Measurements from ENCODE around the gene RNLS. TPM values are rescaled to one million over a fixed set of nuclear protein-coding genes. Genes with fewer than 3 reads are reported as not detected.

The RNLS gene
- total and polyA plus RNA-seq, 2 of the 4 experiments (the other 2 are of a cell fraction), result 4.5 to 7.0 TPM

GRCh38 chr10:88366772-88367171 lies 216.3 kb downstream of the RNLS start:
- no peak for TF ChIP-seq POLR2A (IDR thresholded peaks at IDR 0.05; ENCODE audit: low read depth, low read length)
- no peak for TF ChIP-seq SMC3 (IDR thresholded peaks at IDR 0.05; ENCODE audit: low read depth, low read length)
- WGBS, 2 experiments (ENCODE audit: extremely low coverage in 2 of 2, insufficient read length in 1 of 2), result no CpG with 5 or more reads among the region's 2 CpGs
- Histone ChIP-seq H3K79me1 (ENCODE audit: low read depth in 1 of 2, low read length in 2 of 2) (no peaks in the 10 kb centered on the region), H3K56ac (ENCODE audit: extremely low read depth, insufficient read depth, low read length) (no peak overlapping the region), H3K27ac (ENCODE audit: insufficient read depth, low read length) (no peak overlapping the region), H4K8ac (ENCODE audit: low read depth in 2 of 2, low read length in 2 of 2) (no peak overlapping the region), H4K91ac (ENCODE audit: insufficient read depth, low read depth, low read length) (no peak overlapping the region), H3K9ac (ENCODE audit: low read depth, low read length) (no peak overlapping the region), H4K20me1 (ENCODE audit: insufficient read depth, low read length) (no peaks in the 10 kb centered on the region), H3K36me3 (ENCODE audit: control insufficient read depth, insufficient read depth, low read length) (no peaks in the 10 kb centered on the region), H3K9me1 (ENCODE audit: insufficient read depth, low read length) (no peaks in the 10 kb centered on the region), H2AFZ (replicated peaks; ENCODE audit: low read length, poor library complexity) (no peak overlapping the region), H2BK15ac (ENCODE audit: low read depth, low read length) (no peak overlapping the region), H2BK120ac (ENCODE audit: low read depth, low read length) (no peak overlapping the region), H3K4ac (ENCODE audit: low read depth, low read length) (no peak overlapping the region), H4K5ac (ENCODE audit: low read depth, low read length) (no peak overlapping the region), H3K18ac (ENCODE audit: low read depth, low read length) (no peak overlapping the region), H3K27me3 (ENCODE audit: control insufficient read depth, insufficient read depth, low read length) (no peaks in the 10 kb centered on the region), H3K9me3 (ENCODE audit: control insufficient read depth, insufficient read depth, low read length) (no peaks in the 10 kb centered on the region), H2BK20ac (ENCODE audit: low read depth, low read length) (no peak overlapping the region), H2BK5ac (ENCODE audit: low read depth, low read length, poor library complexity, severe bottlenecking) (no peak overlapping the region), H2AK5ac (ENCODE audit: low read depth, low read length) (no peak overlapping the region), H2AK9ac (replicated peaks; ENCODE audit: low read depth, low read length, poor library complexity) (no peak overlapping the region), H3K4me1 (ENCODE audit: control insufficient read depth, insufficient read depth, low read length) (no peaks in the 10 kb centered on the region), H3K23ac (ENCODE audit: low read depth, low read length) (no peak overlapping the region), H3K14ac (replicated peaks; ENCODE audit: low read depth, low read length) (no peak overlapping the region), H3K4me2 (ENCODE audit: low read depth, low read length) (no peak overlapping the region), H3K4me3 (ENCODE audit: insufficient read depth, low read depth, low read length) (no peak overlapping the region)
- dilution Hi-C loops (cut with HindIII; ENCODE audit: low sequenced_read_pairs, unreplicated experiment) (no loop called here), intact Hi-C loops (cut with micrococcal nuclease) (no loop called here), in situ Hi-C loops (cut with MboI; ENCODE audit: low sequenced_read_pairs) (no loop called here)
- no TSS peak for BruUV-seq (replicated peaks)
- CTCF ChIA-PET, result no interaction called here
- no peak for DNase-seq
- ATAC-seq (ENCODE audit: low read depth), result no peak
- POLR2A ChIA-PET (ENCODE audit: unreplicated experiment), result no interaction called here

Measured in IMR-90 (cell line).